Stimulated activated naive CD8-positive, alpha-beta T cell treated with anti-CD3 and anti-CD28 coated beads, Interleukin-15, Interleukin-2, amounts not matched to agents 100 U/mL and 50 U/mL, for 24 hours (primary cell): ENCODE measurements around the gene APOM.
A peak's percentile ranks its signal among the peaks of the same experiment; 100 is the strongest.

ENCODE experiments used
- ATAC-seq: fragments of 150-1000 bp; cut with Tn5 transposase; one replicate; pipeline ENCODE4 v1.10.0; 2021
- DNase-seq: peaks from one replicate; pipeline ENCODE4 v3.0.0; 2021

APOM gene

GRCh38 chr6:31658983-31659648 lies 3.4 kb downstream of the APOM start:
- DNase-seq (no peak), ATAC-seq (no peak)

- DNase-seq, result peak; percentile 54
- ATAC-seq, result peak; percentile 25
These were observed 4.1 kb downstream of the APOM start for GRCh38 chr6:31659649-31660380.

GRCh38 chr6:31660381-31661261 lies 4.9 kb downstream of the APOM start, which contains the start of gene C6orf47:
TSS of gene C6orf47 (minus strand) at chr6:31660778. CDS start at chr6:31659947, 831 bp downstream.
- peak; percentile 75 for ATAC-seq
- DNase-seq, result peak; percentile 87

- no peak for ATAC-seq
These were observed 5.8 kb downstream of the APOM start for GRCh38 chr6:31661262-31662123.

GRCh38 chr6:31662124-31662723 lies 6.5 kb downstream of the APOM start:
- DNase-seq, result no peak
- ATAC-seq, result no peak

More at GRCh38 chr6:31661262-31662123, 5.8 kb downstream of the APOM start:
- no peak for DNase-seq

GRCh38 chr6:31663126-31663960 lies 7.6 kb downstream of the APOM start:
- DNase-seq (no peak), ATAC-seq (no peak)

GRCh38 chr6:31663961-31664789 lies 8.5 kb downstream of the APOM start:
- ATAC-seq, result no peak
- DNase-seq, result peak; percentile 32

- ATAC-seq, result peak; percentile 10
- DNase-seq, result peak; percentile 88
These were observed 9.3 kb downstream of the APOM start, which contains the start of gene GPANK1 for GRCh38 chr6:31664790-31665500. TSS of gene GPANK1 (minus strand) at chr6:31664997. CDS start at chr6:31664478, 519 bp downstream.

GRCh38 chr6:31665501-31666336 lies 10.0 kb downstream of the APOM start, which contains the start of gene CSNK2B:
TSS of gene CSNK2B (plus strand) at chr6:31666080. CDS start at chr6:31666832, 752 bp downstream.
- ATAC-seq (peak; percentile 89), DNase-seq (peak; percentile 98)

- ATAC-seq, result no peak
These were observed 10.8 kb downstream of the APOM start for GRCh38 chr6:31666337-31666965.

GRCh38 chr6:31669676-31670075 lies 14.0 kb downstream of the APOM start, which contains the start of gene LY6G5B:
TSS of gene LY6G5B (plus strand) at chr6:31669976. CDS start at chr6:31670951, 975 bp downstream.
- ATAC-seq (no peak), DNase-seq (no peak)

More at GRCh38 chr6:31666337-31666965, 10.8 kb downstream of the APOM start:
- DNase-seq, result no peak

- DNase-seq (no peak), ATAC-seq (no peak)
These were observed 20.7 kb downstream of the APOM start for GRCh38 chr6:31676322-31676903.

GRCh38 chr6:31676904-31677303 lies 21.2 kb downstream of the APOM start:
- DNase-seq (no peak), ATAC-seq (no peak)

GRCh38 chr6:31677955-31678354 lies 22.3 kb downstream of the APOM start:
- no peak for DNase-seq
- ATAC-seq, result no peak

GRCh38 chr6:31680226-31681134 lies 24.8 kb downstream of the APOM start, which contains the start of gene LY6G5C:
TSS of gene LY6G5C (minus strand) at chr6:31681067. CDS start at chr6:31680373, 694 bp downstream.
- ATAC-seq, result peak; percentile 71
- peak; percentile 75 for DNase-seq
